GM20000 (cell line): ENCODE results near the gene SLC25A24.
"Not testable (repeated sequence)": the region's sequence is repeated elsewhere in the genome, so short reads cannot be mapped to it uniquely, and the experiment has no call there.

Experiments
- DNase-seq: peaks from one replicate; pipeline ENCODE4 v3.0.0; 2012; ENCODE audit warnings: low spot score
- CTCF ChIP-seq: IDR thresholded peaks from 2 replicates; pipeline ENCODE4 v1.5.1; 2012; ENCODE audit warnings: mild to moderate bottlenecking, control low read depth; ENCODE audit errors: extremely low read depth, missing control alignments

Gene SLC25A24

GRCh38 chr1:108211014-108211413 lies 10.9 kb upstream of the SLC25A24 start:
- no peak for TF ChIP-seq CTCF
- no peak for DNase-seq

GRCh38 chr1:108209456-108210108 lies 9.4 kb upstream of the SLC25A24 start:
- no peak for TF ChIP-seq CTCF
- no peak for DNase-seq

- TF ChIP-seq CTCF = no peak
- no peak for DNase-seq
Observed at GRCh38 chr1:108208724-108209446, 8.7 kb upstream of the SLC25A24 start.

GRCh38 chr1:108203582-108203981 lies 3.4 kb upstream of the SLC25A24 start:
- not testable (repeated sequence) for DNase-seq

GRCh38 chr1:108201687-108202086 lies 1.5 kb upstream of the SLC25A24 start:
- no peak for DNase-seq
- no peak for TF ChIP-seq CTCF

GRCh38 chr1:108200687-108201051 lies 526 bp upstream of the SLC25A24 start:
- DNase-seq = peak; percentile 57
- no peak for TF ChIP-seq CTCF

GRCh38 chr1:108199201-108199691 lies 897 bp downstream of the SLC25A24 start:
- no peak for DNase-seq
- TF ChIP-seq CTCF = no peak
